Transverse colon (tissue), 4 donors: ENCODE data around the gene RAD9A.

ENCODE experiments used
- CTCF ChIP-seq, 5 experiments: fragments of 200-600 bp in 3 of 5; fragments of 450-650 bp in 2 of 5; sonication (generic) in 3 of 5; IDR thresholded peaks; 1 replicate in 2 of 5; 2 replicates in 3 of 5; pipeline ENCODE4 v1.5.1; 2016 to 2017; ENCODE audit warnings: antibody characterized with exemption in 5 of 5, inconsistent platforms in 3 of 5, mild to moderate bottlenecking in 2 of 5, moderate library complexity in 1 of 5
- EP300 ChIP-seq: sonication (generic); formaldehyde crosslinking; IDR thresholded peaks from one replicate; pipeline ENCODE4 v1.6.1; 2017; ENCODE audit warnings: antibody characterized with exemption, low read depth
- POLR2AphosphoS5 ChIP-seq, 3 donors: sonication (generic); formaldehyde crosslinking; IDR thresholded peaks; one replicate each; pipeline ENCODE4 v1.6.1; 2016; ENCODE audit warnings: antibody characterized with exemption in 3 of 3

- TF ChIP-seq CTCF (IDR thresholded peaks at IDR 0.05) (no peak), POLR2AphosphoS5 (IDR thresholded peaks at IDR 0.05) (peak in 2 of 3 donors; percentile 40 to 65), EP300 (no peak)
Measured at GRCh38 chr11:67437082-67437808, 45.5 kb downstream of the RAD9A start, which contains the start of gene PTPRCAP.
